Activated B cell treated with CpG ODN at 0.5 μM for 24 hours (primary cell): ENCODE data around the gene IZUMO3. TPM values are rescaled to one million over a fixed set of nuclear protein-coding genes. Genes with fewer than 3 reads are reported as not detected.

Experiments
- ATAC-seq: fragments of 200-7000 bp; cut with Tn5 transposase; one replicate; pipeline ENCODE4 v1.10.0; 2021; ENCODE audit warnings: low read depth, mild to moderate bottlenecking, moderate library complexity
- CTCF ChIA-PET: fragments of 350-600 bp; sonication (Branson Sonifier 250); formaldehyde crosslinking; loops from one replicate; lab custom pipeline; 2021; ENCODE audit warnings: antibody characterized with exemption; lab: Charles Lee
- POLR2A ChIA-PET: fragments of 350-600 bp; sonication (Branson Sonifier 250); formaldehyde crosslinking; loops from one replicate; lab custom pipeline; 2021; ENCODE audit warnings: antibody characterized with exemption; lab: Charles Lee
- DNase-seq: peaks from one replicate; pipeline ENCODE4 v3.0.0; 2022
- H3K27ac Mint-ChIP-seq: one replicate; pipeline ENCODE4 v1.8.0; 2020; ENCODE audit warnings: mixed read lengths
- H3K27me3 Mint-ChIP-seq: one replicate; pipeline ENCODE4 v1.8.0; 2021; ENCODE audit warnings: mixed read lengths
- H3K36me3 Mint-ChIP-seq: one replicate; pipeline ENCODE4 v1.8.0; 2021; ENCODE audit warnings: low read depth, mixed read lengths
- H3K4me1 Mint-ChIP-seq: one replicate; pipeline ENCODE4 v1.8.0; 2021; ENCODE audit warnings: mixed read lengths
- H3K4me3 Mint-ChIP-seq: one replicate; pipeline ENCODE4 v1.8.0; 2020; ENCODE audit warnings: mild to moderate bottlenecking, mixed read lengths
- H3K9me3 Mint-ChIP-seq: one replicate; pipeline ENCODE4 v1.8.0; 2020; ENCODE audit warnings: mixed read lengths
- CTCF ChIP-seq: fragments of 200-600 bp; IDR thresholded peaks from one replicate; pipeline ENCODE4 v1.8.0; 2022; ENCODE audit warnings: antibody characterized with exemption, mild to moderate bottlenecking
- intact Hi-C: fragments of 100-400 bp; cut with micrococcal nuclease; formaldehyde crosslinking; loops from one replicate; pipeline ENCODE4 v1.15.1; 2024
- total RNA-seq: library from RNA; stranded (reverse); gene quantifications from 2 replicates; pipeline ENCODE4 v1.2.3, GENCODE V29; 2022

IZUMO3 gene
- total RNA-seq, 1 donor from 2014 or later: not detected

- H3K4me3 Mint-ChIP-seq: no peak overlapping the region
- ChIA-PET CTCF (no interaction called here), POLR2A (no interaction called here)
- no peaks in the 10 kb centered on the region for H3K27me3 Mint-ChIP-seq
- peaks cover 3% of the 10 kb centered on the region for H3K9me3 Mint-ChIP-seq
- ATAC-seq (no peak), DNase-seq (no peak)
- no peak overlapping the region for H3K27ac Mint-ChIP-seq
- H3K4me1 Mint-ChIP-seq: no peaks in the 10 kb centered on the region
- no peaks in the 10 kb centered on the region for H3K36me3 Mint-ChIP-seq
- intact Hi-C loops: no loop called here
- TF ChIP-seq CTCF: no peak
Measured at GRCh38 chr9:24500761-24501160, 44.9 kb downstream of the IZUMO3 start.

GRCh38 chr9:24498632-24499031, 47.1 kb downstream of the IZUMO3 start:
- no peak for ATAC-seq
- DNase-seq: no peak
- POLR2A ChIA-PET: no interaction called here
- no peak overlapping the region for H3K4me3 Mint-ChIP-seq
- intact Hi-C loops: no loop called here
- TF ChIP-seq CTCF: no peak
- no peaks in the 10 kb centered on the region for H3K4me1 Mint-ChIP-seq
- no peaks in the 10 kb centered on the region for H3K27me3 Mint-ChIP-seq
- H3K36me3 Mint-ChIP-seq: no peaks in the 10 kb centered on the region
- peaks cover 4% of the 10 kb centered on the region for H3K9me3 Mint-ChIP-seq
- no peak overlapping the region for H3K27ac Mint-ChIP-seq
- CTCF ChIA-PET: no interaction called here

GRCh38 chr9:24497671-24498070, 48.0 kb downstream of the IZUMO3 start:
- no peak overlapping the region for H3K4me3 Mint-ChIP-seq
- no peaks in the 10 kb centered on the region for H3K36me3 Mint-ChIP-seq
- intact Hi-C loops: no loop called here
- no peaks in the 10 kb centered on the region for H3K4me1 Mint-ChIP-seq
- ATAC-seq (no peak), DNase-seq (no peak)
- no peaks in the 10 kb centered on the region for H3K27me3 Mint-ChIP-seq
- peaks cover 7% of the 10 kb centered on the region for H3K9me3 Mint-ChIP-seq
- TF ChIP-seq CTCF: no peak
- no peak overlapping the region for H3K27ac Mint-ChIP-seq
- POLR2A ChIA-PET: no interaction called here
- CTCF ChIA-PET: no interaction called here
